ENCODE measurements around the gene RHBDF2.

DNA sequence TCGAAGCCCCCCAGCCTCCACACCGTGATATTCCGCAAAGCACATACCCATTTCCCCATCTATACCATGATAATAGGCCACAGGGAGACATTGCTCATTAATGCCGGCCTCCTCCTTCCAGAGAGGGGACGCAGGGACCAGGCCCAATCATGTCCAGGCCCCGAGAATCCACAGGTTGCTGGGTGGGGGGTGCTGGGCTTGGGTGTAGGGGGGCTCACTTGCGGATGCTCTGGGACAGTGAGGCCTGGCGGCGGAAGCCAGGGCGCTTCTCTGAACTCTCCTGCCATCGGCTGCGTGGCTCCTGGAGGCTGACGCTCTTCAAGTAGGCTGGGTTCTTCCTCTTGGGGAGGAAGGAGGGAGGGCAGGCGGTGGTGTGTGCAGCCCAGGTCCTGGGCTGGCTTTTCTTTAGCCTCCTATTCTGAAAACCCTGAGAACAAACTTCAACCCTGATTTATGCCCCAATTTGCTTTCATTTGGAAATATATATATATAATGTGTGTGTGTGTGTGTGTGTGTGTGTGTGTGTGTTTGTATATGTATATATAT lies 21.6 kb downstream of the RHBDF2 start:
- TF ChIP-seq, protein P1, sequence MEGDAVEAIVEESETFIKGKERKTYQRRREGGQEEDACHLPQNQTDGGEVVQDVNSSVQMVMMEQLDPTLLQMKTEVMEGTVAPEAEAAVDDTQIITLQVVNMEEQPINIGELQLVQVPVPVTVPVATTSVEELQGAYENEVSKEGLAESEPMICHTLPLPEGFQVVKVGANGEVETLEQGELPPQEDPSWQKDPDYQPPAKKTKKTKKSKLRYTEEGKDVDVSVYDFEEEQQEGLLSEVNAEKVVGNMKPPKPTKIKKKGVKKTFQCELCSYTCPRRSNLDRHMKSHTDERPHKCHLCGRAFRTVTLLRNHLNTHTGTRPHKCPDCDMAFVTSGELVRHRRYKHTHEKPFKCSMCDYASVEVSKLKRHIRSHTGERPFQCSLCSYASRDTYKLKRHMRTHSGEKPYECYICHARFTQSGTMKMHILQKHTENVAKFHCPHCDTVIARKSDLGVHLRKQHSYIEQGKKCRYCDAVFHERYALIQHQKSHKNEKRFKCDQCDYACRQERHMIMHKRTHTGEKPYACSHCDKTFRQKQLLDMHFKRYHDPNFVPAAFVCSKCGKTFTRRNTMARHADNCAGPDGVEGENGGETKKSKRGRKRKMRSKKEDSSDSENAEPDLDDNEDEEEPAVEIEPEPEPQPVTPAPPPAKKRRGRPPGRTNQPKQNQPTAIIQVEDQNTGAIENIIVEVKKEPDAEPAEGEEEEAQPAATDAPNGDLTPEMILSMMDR (conservative IDR thresholded peaks at IDR 0.05; ENCODE audit: low read length), result no peak
- no peak for TF ChIP-seq EZH2phosphoT487 (IDR thresholded peaks at IDR 0.05; ENCODE audit: borderline replicate concordance, low read depth, low read length)
